Fibroblast of upper back skin (primary cell): Measurements from ENCODE around the gene COL21A1.

Experiments
- DNase-seq: peaks from one replicate; pipeline ENCODE4 v3.0.0-alpha.2; 2013

The COL21A1 gene

DNA sequence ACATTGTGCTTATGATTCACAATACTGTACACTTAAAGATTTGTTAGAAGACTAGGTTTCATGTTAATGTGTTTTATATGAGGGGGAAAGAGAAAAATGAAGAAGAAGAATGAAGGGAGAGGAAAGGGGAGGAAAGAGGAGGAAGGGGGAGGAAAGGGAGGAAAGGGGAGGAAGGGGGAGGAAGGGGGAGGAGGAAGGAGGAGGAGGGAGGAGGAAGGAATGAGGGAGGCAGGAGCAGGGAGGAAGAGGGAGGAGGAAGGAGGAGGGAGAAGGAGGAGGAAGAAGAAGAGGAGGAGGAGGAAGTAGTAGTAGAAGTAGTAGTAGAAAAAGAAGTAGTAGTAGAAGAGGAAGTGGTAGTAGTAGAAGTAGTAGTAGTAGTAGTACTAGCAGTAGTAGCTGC lies 70.6 kb downstream of the COL21A1 start:
- DNase-seq = no peak

DNA sequence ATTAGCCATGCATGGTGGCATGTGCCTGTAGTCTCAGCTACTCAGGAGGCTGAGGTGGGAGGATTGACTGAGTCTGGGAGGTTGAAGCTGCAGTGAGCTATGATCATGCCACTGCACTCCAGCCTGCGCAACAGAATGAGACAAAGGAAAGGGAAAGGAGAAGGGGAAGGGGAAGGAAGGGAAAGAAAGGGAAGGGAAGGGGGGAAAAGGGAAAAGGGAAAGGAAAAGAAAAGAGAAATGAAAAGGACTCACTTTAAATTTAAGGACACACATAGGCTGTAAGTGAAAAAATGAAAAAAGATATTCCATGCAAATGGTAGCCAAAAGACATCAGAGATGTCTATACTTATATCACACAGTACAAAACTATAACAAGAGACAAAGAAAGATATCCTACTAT lies 74.2 kb downstream of the COL21A1 start:
- no peak for DNase-seq

DNA sequence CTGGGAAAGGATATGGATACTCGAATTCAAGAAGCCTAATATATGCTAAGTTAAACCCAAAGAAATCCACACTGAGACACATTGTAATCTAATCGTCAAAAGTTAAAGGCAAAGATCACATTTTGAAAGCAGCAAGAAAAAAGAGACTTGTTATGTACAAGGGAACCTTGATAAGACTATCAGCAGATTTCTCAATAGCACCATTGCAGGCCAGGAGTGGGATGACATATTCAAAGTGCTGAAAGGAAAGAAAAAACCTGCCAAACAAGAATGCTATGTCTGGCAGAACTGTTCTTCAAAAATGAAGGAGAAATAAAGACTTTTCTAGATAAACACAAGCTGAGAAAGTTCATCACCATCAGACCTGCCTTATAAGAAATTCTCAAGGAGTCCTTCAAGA lies 75.2 kb downstream of the COL21A1 start:
- no peak for DNase-seq

DNA sequence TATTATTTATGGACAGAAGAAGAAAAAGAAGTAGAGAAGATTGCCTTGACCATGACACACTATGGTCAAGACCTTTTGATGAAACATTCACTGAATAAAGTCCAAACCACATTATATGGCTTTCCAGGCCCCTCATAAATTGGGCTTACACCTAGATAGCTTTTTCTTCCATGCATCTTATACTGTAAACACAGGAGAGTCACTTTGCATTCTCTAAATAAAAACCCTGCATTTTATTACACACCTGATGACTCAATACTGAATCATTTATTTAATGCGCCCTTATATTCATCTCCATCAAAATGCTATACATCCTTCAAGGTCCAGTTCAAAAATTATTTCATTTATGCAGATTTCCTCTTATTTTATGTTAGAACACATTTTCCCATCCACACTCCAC lies 78.0 kb downstream of the COL21A1 start:
- DNase-seq = no peak

DNA sequence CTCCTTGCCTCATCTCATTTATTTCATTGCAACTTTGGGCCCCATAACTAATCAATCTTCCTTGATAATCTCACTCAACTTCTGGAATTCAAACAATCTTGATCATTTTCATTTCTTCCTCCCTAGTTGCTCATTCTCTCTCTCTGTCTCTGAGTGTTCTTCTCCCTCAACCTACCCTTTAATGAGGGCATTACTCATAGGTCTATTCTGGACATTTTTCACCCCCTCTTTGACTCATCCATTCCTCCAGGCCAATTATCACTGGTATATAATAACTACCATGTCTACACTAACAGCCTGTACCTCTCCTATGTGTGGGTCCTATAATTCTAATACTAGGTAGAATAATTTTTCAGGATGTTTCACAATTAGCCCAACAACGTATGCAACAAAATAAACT lies 78.8 kb downstream of the COL21A1 start:
- DNase-seq = peak; percentile 28

DNA sequence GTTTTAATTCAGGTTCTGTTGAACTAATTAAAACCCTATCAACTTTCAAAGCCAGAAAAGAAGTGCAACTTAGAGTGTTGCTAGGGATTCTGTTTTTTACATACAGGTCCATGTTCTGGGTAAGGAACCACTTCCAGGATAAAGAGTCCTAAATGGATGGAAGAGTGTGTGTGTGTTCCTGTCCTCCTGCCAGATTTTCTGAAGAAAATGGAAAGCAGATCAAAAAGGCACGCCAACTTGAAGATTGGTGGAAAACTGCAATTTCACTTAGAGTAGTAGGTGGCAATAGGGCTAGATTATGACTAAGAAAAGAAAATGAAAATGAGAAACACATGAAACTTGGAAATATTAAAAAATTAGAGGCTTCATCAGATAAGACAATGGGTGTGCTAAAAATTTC lies 85.3 kb downstream of the COL21A1 start:
- DNase-seq = no peak

DNA sequence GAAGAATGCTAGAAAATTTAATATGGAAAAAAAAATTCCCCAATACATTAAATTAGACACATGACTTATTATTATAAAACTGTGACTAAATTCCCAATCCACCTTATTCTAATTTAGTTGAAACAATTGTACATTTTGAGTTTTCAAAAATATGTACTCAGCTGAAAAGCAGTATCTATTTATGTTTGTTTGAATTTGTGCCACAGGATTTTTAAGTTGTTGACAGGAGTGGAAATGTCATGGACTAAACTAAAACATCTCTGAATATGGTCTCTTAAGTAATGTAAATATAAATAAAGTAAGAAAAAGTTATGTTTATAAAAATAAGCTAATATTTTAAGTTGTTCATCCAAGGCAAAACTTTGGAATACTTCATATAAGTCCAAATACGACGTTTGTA lies 86.9 kb downstream of the COL21A1 start:
- no peak for DNase-seq

DNA sequence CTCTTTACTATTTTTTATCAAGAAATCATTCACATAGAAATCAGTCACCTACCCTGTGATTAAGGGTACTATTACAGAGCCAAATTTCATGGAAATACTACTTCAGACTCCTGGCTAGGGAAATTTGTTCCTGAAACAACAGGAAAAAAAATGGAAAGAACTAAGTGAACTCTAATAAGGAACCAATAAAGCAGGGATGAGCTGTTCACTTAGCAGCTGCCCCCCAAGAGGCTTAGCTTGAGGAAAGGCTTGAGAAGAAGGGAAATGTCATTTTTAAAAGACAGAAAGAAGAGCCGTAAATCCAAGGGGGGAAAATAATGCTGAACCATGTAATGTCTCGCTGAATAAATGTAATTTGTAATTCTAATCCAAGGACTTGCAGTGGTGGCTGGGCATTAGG lies 88.8 kb downstream of the COL21A1 start:
- DNase-seq = no peak

DNA sequence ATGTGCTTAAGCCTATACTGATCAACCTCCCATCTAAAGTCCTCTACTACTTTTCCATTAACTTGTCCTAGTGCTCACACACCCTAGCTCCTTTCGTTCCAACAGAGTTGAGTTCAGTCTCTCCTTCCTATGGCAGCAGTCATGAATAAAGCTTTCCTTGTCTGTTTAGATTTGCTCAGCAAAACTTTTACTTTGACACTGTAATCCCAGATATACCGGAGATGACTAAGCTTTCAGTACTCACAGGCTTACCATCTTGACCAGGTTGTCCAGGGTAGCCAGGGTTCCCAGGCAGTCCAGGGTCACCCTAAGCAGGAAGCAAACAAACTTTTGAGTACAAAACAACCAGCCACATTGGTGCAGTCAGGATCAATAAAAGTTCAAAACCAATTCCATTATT lies 90.7 kb downstream of the COL21A1 start:
- DNase-seq = no peak

DNA sequence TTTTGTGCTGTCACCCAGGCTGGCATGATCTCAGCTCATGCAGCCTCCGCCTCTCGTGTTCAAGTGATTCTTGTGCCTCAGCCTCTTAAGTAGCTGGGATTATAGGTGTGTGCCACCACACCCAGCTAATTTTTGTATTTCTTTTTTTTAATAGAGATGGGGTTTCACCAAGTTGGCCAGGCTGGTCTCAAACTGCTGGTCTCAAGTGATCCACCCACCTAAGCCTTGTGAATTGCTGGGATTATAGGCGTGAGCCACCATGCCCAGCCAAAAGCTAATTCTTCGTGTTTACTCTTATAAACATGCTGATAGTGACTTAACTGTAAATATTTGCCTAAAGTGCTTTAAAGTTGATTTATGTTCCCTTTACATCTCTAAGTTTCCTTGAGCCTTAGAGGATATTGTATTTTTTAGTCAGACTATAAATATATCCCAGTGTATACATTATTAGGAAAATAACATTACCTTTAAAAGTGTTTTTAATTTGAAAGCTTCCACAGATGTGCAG lies 91.7 kb downstream of the COL21A1 start:
- no peak for DNase-seq

DNA sequence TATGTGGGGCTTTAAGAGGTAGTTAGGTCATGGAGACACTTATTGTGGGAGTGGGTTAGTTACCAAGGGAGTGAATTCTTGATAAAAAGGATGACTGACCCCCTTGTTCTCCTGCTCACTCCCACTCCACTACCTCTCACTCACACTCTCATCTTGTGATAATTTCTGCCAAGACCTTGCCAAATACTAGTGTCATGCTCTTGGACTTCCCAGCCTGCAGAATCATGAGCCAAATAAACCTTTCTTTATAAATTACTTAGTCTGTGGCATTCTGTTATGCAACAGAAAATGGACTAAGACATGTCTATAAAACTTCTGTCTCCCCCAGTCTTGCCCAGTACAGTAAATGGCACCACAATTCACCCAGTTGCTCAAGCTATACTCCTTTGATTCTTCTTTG lies 93.3 kb downstream of the COL21A1 start:
- DNase-seq = no peak

DNA sequence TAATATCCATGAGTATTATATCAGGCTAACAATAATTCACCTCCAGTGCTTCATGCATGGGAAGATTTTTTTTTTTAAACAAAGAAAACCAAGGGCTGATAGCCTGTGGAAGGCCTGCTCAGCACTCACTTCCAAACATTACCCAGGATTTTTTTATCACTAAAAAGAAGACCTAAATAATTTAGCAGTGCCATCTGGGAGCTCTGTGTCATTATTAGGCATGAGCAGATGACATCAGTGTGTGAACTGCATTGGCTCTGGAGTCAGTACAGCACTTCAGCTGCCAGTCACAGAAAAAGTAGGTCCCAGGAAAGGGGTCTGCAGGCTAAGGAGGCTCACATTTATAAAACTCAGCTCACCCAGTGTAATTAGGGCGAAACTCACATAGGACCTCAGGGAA lies 94.8 kb downstream of the COL21A1 start:
- no peak for DNase-seq

DNA sequence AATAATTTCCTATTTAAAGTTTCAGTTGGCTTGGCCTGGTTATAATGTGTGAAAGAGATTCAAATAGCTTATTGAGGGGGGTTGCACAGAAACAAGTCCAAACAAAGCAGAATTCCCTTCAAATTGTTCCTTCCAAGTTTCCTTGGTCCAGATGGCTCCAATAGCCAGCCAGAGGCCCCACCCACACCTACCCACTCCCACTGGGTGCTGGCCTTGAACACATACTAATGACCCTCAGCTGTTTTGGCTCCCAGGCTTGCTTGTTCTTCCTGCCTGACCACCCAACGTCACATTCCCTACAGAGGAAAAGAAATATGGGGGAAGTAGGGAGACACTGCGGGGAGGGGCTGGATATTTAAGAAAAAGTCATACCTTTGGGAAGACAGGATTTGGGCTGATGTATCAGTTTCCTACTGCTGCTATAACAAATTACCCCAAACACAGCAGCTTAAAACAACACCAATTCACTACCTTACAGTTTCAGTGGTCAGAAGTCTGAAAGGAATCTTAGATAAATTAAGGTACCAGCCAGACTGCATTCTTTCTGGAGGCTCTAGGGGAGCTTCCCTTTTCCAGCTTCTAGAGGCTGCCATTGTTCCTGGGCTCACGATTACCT lies 95.7 kb downstream of the COL21A1 start:
- DNase-seq = no peak

DNA sequence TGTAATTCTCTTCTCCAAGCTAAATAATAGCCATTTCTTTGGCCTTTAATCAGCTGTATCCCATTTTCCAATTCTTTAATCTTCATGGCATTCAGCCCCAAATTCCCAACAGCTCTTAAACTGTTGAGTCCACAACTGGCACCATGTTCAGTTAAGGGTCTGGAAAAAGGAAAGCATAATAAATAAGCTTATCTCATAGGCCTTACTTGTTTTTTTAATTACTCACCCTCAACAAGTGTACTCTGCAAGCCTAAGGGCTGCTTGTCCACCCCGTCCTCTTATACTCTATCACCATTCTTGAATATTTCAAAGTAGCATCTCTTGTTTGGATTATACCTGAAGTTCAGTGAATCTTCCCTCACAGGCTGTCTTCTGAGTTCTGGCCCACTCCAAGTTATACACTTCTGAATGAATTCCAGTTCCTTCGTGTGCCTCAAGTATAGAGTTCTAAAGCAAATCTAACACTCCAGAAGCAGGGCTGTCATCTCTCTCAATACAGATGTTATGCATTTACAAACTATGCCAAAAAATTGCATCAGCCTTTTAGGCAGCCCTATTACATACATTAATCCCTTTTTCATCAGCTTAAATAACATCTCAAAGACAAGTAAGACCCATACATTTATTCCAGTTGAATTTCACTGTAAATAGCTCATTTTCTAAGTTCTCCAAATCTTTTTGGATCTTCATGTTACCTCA lies 98.7 kb downstream of the COL21A1 start:
- DNase-seq = peak; percentile 86

DNA sequence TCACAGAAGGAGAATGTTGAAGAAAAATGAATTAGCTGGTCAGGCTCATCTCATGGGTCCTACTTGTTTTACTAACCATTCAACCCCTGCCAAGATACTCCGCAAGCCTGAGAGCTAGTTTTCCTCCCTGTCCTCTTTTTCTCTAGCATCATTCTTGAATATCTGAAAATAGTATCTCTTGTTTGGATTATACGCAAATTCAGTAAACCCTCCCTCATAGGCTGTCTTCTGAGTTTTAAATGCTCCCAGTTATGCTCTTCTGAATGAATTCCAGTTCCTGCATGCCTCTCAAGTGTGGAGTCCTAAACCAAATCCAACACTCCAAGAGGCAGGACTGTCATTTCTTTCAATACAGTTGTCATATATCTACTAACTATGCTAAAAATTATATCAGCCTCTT lies 99.6 kb downstream of the COL21A1 start:
- DNase-seq = no peak

DNA sequence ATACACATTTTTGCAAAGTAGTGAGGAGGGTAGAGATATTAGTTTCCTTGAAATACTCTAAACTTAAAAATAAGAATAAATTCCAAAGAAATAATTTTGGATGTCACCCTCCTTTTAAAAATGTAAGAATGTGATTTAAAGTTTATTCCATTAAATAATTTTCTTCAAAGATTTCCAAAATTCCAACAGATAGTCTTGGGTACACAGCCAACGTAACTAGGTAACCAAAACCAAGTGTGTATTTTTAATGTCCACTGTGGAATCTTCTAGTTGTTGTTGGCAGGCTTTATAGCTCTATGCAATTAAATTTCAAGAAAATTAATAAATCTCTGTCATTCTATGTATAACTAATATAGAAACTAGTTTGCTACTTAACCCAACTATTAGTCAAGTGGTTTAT lies 101.3 kb downstream of the COL21A1 start:
- no peak for DNase-seq

DNA sequence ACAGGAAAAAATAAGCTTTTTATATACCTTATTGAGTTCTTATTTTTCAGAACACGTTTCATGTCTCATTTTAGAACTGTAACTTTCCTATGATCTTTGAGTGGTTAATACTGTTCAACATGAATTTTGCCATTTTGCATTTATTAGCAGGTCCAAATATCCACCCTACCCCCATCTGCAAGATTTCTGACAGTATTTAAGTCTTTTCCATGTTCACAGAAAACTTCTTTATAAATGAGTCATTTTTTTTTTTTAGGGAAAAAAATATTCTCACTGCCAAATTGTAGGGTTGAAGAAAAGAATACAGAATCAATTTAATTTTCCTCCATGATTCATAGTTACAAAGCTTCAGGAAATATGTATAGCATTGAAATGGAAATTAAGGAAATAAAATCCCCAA lies 101.8 kb downstream of the COL21A1 start:
- peak; percentile 44 for DNase-seq

DNA sequence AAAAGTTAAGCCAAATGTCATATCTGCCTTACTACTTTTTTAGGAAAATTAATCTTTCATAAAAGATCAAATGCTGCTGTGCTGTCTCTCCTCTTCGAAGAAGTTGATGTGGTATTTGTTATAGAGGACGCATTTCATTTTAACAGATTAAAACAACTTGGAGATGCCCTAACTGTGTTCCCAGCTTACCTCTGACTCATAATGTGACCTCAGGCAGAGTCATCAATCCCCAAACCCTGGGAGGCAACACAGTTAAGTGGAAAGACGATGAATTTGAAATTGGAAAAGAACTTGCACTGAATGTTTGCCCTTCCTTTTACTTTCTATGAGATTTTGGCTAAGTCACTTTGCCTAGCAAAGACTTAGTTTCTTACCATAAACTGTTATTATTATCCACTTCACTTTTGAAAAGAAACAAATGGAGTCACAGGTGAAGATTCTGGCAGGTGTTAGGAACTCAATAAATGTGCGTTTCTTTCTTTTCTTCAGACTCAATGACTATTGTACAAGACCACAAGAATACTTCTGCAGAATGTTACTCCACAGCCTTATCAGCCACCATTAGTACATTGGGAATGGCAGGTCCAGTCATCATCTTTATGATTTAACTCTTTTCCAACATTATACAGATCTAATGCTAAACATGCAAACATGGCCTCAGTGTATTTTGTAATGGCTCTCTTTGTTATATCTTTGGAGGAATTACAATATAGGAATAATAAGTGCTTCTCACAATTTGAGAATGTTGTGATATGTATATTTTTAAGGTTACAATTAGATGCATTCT lies 102.6 kb downstream of the COL21A1 start:
- peak; percentile 75 for DNase-seq

DNA sequence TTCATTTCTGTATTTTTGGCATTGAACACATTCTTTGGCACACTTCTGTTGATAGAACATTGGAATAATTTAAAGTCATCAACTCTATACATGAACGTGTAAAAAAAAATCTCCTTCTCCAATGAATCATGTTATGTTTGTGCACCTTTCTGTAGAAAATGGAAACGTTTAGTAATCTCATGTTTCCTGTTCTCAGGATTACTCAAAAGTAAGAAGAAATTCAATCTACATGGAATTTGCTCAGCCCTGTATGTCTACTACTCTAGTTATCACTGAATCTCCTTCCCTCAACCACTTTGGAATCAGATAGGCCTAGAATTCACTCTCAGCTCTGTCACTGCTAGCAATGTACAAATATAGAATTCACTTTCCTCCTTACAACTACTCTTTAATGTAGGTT lies 103.6 kb downstream of the COL21A1 start:
- no peak for DNase-seq

DNA sequence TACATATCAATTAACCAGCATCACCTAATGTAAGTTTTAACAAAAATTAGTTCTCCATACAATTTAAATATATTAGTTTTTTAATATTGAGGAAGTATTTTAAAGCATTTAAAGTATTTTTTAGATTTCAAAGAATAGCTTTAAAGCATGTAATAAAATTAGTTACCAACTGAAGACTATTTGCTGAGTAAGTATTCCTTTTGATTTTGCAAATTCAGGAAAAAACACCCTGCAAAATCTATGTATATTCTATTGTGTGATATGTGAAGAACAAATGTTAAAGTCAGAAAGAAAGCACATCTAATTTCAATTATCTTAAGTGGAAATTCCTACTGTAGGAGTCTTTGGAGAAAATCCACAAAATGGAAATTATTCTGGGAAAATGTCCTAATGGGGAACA lies 107.3 kb downstream of the COL21A1 start:
- no peak for DNase-seq

DNA sequence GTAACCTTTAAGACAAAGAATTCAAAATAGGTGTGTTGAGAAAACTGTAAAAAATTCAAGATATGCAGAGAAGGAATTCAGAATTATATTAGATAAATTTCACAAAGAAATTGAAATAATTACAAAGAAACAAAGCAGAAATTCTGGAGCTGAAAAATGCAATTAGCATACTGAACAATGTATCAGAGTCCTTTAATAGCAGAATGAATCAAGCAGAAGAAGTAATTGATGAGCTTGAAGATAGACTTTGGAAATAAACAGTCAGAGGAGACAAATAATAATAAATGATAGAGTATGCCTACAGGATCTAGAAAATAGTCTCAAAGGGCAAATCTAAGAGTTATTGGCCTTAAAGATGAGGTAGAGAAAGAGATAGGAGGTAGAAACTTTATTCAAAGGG lies 131.7 kb downstream of the COL21A1 start:
- no peak for DNase-seq

DNA sequence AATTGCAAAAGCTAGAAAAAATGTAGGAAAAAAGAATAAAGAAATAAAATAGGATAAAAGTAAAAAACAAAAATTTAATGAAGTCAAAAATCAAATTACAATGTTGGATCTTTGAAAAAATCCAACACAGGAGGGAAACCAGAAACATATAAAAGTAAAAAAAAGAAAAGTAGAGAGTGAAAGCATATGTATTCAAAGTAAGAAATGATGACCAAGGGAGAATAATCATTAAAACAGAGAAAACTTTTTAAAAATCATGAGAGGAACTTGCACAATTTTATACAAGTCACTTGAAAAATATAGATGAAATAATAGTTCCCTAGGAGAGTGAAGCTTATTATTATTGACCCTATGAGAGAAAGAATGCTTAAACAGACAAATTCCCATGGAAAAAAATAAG lies 138.2 kb downstream of the COL21A1 start:
- DNase-seq = no peak

DNA sequence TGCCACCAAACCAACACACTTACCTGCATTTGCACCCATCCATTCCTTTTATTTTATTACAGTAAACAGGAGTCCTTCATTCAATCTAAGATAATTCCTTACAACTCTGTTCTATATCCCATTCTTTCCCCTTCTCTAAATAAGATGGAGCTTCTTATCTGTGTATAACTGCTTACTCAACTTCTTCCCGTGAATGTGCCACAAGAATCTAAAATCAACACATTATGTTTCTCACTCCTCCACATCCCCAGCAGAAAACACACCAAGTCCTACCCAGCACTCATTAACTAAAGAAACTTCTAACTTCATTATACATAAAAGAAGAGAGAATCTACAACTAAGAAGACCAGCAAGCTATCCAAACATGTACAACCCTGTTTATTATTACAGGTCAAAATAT lies 141.1 kb downstream of the COL21A1 start:
- no peak for DNase-seq

DNA sequence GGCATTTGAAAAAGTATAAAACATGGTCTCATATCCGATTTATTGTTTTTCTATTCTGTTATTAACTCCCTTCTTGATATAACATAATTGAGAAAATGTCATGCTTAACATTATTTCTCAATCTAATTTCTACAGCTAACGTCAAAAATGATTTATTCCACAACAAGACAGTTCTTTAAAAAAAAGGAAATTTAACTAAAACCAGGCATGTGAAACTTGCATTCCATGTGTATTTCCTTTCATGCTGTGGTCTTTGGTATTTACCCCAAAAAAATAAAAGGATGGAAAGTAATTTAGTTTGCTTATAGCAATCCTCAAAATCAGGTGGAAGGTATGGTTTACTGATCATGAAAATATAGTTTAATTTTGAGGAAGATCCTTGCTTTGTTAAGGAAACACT lies 142.8 kb downstream of the COL21A1 start:
- peak; percentile 24 for DNase-seq
